Measurements from ENCODE around the gene MRPS7.

Gene MRPS7

DNA sequence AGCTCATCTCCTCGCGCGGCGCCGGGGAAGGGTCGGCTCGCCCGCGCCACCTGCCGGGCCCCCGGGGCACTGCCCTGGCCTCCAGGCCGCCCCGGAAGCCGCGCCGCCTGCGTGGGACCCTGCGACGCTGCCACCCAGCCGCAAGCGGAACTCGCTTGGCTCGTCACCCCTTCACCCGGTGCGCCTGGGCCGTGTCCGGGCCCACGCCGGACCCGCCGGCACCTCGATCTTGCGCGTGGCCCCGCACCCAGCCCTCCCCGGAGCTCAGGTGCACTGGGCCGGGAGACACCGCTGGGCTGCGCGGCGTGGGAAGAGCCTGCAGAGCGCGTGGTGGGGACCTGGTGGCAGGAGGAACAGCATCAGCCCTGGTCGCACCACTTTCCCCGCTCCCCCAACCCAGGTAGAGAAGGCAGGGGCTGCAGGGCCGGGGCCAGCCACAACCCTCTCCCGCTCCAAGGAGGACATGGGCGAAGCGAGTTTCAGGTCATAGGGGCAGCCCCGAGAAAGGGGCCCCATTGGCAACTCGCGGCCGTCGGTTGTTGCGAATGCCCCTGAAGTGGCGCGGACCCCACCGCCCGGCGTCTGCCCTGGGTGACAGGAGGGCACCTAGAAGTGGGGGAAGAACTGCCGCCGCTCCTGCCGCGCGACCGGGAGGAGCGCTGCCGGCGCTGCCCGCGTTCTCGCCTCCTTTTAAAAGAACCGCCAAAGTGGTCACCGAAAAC is 9.7 kb downstream of the MRPS7 start (continued):
- TF ChIP-seq ZNF830 (tag by site-specific recombination; IDR thresholded peaks at IDR 0.05; ENCODE audit: low read depth) (no peak), ZNF792 (tag by site-specific recombination; IDR thresholded peaks at IDR 0.05) (no peak; the same call in 1 of the 2 replicates), KLF1 (tag by site-specific recombination; IDR thresholded peaks at IDR 0.05) (no peak), ZNF571 (tag by site-specific recombination; IDR thresholded peaks at IDR 0.05) (no peak), ZNF423 (tag by site-specific recombination; IDR thresholded peaks at IDR 0.05) (peak; percentile 62), ZNF16 (tag by site-specific recombination; IDR thresholded peaks at IDR 0.05; ENCODE audit: low read depth) (no peak), ZNF426 (tag by site-specific recombination; IDR thresholded peaks at IDR 0.05) (no peak), ZNF211 (tag by site-specific recombination; IDR thresholded peaks at IDR 0.05; ENCODE audit: low read depth) (no peak), ZSCAN30 (tag by site-specific recombination; IDR thresholded peaks at IDR 0.05) (peak; percentile 24), ZNF776 (tag by site-specific recombination; IDR thresholded peaks at IDR 0.05; ENCODE audit: borderline replicate concordance) (no peak), OVOL3 (tag by site-specific recombination; IDR thresholded peaks at IDR 0.05) (no peak), ZXDB (tag by site-specific recombination; IDR thresholded peaks at IDR 0.05) (no peak), ZFHX2 (tag by site-specific recombination; conservative IDR thresholded peaks at IDR 0.05) (peak; percentile 45), ZSCAN16 (tag by site-specific recombination; IDR thresholded peaks at IDR 0.05) (no peak), YY1 (tag by site-specific recombination; IDR thresholded peaks at IDR 0.05) (no peak), YY2 (tag by site-specific recombination; IDR thresholded peaks at IDR 0.05) (no peak), ZNF366 (tag by site-specific recombination; conservative IDR thresholded peaks at IDR 0.05) (no peak), KLF8 (tag by site-specific recombination; IDR thresholded peaks at IDR 0.05) (peak; percentile 37; the same call in 1 of the 2 replicates), ZNF501 (tag by site-specific recombination; IDR thresholded peaks at IDR 0.05) (peak; percentile 81), PRDM1 (tag by site-specific recombination; IDR thresholded peaks at IDR 0.05) (no peak; the same call in 1 of the 2 replicates), ZNF585B (tag by site-specific recombination; IDR thresholded peaks at IDR 0.05) (0 out of 2 replicates have a peak, but pooled peaks have one; percentile 4), ZNF664 (tag by site-specific recombination; IDR thresholded peaks at IDR 0.05) (no peak), ZNF175 (tag by site-specific recombination; IDR thresholded peaks at IDR 0.05) (no peak), TRIM28 (IDR thresholded peaks at IDR 0.05; ENCODE audit: borderline replicate concordance, low read length) (no peak), ZNF140 (tag by site-specific recombination; IDR thresholded peaks at IDR 0.05) (no peak), ZNF335 (tag by site-specific recombination; conservative IDR thresholded peaks at IDR 0.05) (no peak; the same call in 1 of the 2 replicates), ZNF274 (IDR thresholded peaks at IDR 0.05; ENCODE audit: low read length) (no peak), ZNF274 (tag by site-specific recombination; IDR thresholded peaks at IDR 0.05; ENCODE audit: borderline replicate concordance) (no peak), ZNF169 (tag by site-specific recombination; IDR thresholded peaks at IDR 0.05) (no peak), FEZF1 (tag by site-specific recombination; IDR thresholded peaks at IDR 0.05) (no peak), KLF10 (tag by site-specific recombination; IDR thresholded peaks at IDR 0.05) (peak; percentile 34; the same call in 1 of the 2 replicates), SETDB1 (IDR thresholded peaks at IDR 0.05; ENCODE audit: insufficient read length, low read length) (no peak), ZNF544 (tag by site-specific recombination; IDR thresholded peaks at IDR 0.05) (no peak), ZNF660 (tag by site-specific recombination; IDR thresholded peaks at IDR 0.05) (peak; percentile 28; the same call in 1 of the 2 replicates), ZNF677 (tag by site-specific recombination; IDR thresholded peaks at IDR 0.05) (no peak), ZSCAN4 (tag by site-specific recombination; IDR thresholded peaks at IDR 0.05) (no peak)
- TF ChIP-seq, protein P1, sequence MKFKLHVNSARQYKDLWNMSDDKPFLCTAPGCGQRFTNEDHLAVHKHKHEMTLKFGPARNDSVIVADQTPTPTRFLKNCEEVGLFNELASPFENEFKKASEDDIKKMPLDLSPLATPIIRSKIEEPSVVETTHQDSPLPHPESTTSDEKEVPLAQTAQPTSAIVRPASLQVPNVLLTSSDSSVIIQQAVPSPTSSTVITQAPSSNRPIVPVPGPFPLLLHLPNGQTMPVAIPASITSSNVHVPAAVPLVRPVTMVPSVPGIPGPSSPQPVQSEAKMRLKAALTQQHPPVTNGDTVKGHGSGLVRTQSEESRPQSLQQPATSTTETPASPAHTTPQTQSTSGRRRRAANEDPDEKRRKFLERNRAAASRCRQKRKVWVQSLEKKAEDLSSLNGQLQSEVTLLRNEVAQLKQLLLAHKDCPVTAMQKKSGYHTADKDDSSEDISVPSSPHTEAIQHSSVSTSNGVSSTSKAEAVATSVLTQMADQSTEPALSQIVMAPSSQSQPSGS (tag by site-specific recombination; IDR thresholded peaks at IDR 0.05; ENCODE audit: low read depth): no peak
- TF ChIP-seq, protein P2, sequence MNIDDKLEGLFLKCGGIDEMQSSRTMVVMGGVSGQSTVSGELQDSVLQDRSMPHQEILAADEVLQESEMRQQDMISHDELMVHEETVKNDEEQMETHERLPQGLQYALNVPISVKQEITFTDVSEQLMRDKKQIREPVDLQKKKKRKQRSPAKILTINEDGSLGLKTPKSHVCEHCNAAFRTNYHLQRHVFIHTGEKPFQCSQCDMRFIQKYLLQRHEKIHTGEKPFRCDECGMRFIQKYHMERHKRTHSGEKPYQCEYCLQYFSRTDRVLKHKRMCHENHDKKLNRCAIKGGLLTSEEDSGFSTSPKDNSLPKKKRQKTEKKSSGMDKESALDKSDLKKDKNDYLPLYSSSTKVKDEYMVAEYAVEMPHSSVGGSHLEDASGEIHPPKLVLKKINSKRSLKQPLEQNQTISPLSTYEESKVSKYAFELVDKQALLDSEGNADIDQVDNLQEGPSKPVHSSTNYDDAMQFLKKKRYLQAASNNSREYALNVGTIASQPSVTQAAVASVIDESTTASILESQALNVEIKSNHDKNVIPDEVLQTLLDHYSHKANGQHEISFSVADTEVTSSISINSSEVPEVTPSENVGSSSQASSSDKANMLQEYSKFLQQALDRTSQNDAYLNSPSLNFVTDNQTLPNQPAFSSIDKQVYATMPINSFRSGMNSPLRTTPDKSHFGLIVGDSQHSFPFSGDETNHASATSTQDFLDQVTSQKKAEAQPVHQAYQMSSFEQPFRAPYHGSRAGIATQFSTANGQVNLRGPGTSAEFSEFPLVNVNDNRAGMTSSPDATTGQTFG (tag by site-specific recombination; IDR thresholded peaks at IDR 0.05; ENCODE audit: borderline replicate concordance): no peak

Measured in HEK293 (cell line).